Measurements from ENCODE around the gene SLC38A11.

Gene SLC38A11

DNA sequence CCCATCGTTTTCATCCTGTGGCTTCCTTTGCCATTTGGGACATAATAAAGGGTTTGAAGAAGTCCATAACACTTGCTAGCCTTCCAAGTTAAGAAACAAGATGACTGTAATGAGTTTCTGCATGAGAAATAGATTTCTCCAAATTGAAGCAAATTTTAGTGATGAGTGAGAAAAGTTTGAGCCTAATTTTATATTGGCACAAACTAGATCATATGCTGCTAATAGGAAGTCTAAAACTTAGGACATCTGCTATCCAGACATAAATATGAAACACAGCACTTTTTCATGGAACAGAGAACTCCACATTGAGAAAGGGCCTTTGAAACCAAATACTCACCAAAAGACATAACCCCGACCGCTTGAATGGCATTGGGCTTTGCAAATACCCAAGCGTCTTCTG, 39.8 kb downstream of the SLC38A11 start:
- ChIA-PET POLR2A (no interaction called here), CTCF (interaction anchor here (0.6 to 1.6 kb wide), 5 partner anchors 14 to 177 kb away, joined by 3 to 10 read pairs (median 4); partner anchors contain the start of gene COBLL1)
- Histone ChIP-seq H3K4me3 (ENCODE audit: low read depth, low read length) (no peak overlapping the region), H3K9me3 (ENCODE audit: control insufficient read depth, insufficient read depth, low read depth, low read length) (no peaks in the 10 kb centered on the region), H3K4me1 (ENCODE audit: control insufficient read depth, insufficient read depth, low read length) (peaks cover 4% of the 10 kb centered on the region; the same call in 1 of the 2 replicates), H3K36me3 (ENCODE audit: control insufficient read depth in 2 of 2, insufficient read depth in 1 of 2, low read length in 2 of 2) (no peaks in the 10 kb centered on the region), H3K27ac (ENCODE audit: extremely low read depth, low read depth, low read length) (no peak overlapping the region)
- TF ChIP-seq MEIS1 (CRISPR knock-in tag; IDR thresholded peaks at IDR 0.05; ENCODE audit: borderline replicate concordance) (no peak), ZNF664 (tag by site-specific recombination; IDR thresholded peaks at IDR 0.05) (no peak), ZNF16 (tag by site-specific recombination; IDR thresholded peaks at IDR 0.05; ENCODE audit: low read depth) (no peak), ZNF114 (tag by site-specific recombination; IDR thresholded peaks at IDR 0.05) (no peak), ZNF530 (tag by site-specific recombination; IDR thresholded peaks at IDR 0.05; ENCODE audit: low read depth) (no peak), ZNF660 (tag by site-specific recombination; IDR thresholded peaks at IDR 0.05) (no peak), ZNF132 (tag by site-specific recombination; IDR thresholded peaks at IDR 0.05; ENCODE audit: borderline replicate concordance) (no peak), ZNF146 (tag by site-specific recombination; IDR thresholded peaks at IDR 0.05) (no peak)
- TF ChIP-seq, protein P1, sequence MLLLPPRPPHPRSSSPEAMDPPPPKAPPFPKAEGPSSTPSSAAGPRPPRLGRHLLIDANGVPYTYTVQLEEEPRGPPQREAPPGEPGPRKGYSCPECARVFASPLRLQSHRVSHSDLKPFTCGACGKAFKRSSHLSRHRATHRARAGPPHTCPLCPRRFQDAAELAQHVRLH (tag by site-specific recombination; IDR thresholded peaks at IDR 0.05) = no peak
- TF ChIP-seq, protein P2, sequence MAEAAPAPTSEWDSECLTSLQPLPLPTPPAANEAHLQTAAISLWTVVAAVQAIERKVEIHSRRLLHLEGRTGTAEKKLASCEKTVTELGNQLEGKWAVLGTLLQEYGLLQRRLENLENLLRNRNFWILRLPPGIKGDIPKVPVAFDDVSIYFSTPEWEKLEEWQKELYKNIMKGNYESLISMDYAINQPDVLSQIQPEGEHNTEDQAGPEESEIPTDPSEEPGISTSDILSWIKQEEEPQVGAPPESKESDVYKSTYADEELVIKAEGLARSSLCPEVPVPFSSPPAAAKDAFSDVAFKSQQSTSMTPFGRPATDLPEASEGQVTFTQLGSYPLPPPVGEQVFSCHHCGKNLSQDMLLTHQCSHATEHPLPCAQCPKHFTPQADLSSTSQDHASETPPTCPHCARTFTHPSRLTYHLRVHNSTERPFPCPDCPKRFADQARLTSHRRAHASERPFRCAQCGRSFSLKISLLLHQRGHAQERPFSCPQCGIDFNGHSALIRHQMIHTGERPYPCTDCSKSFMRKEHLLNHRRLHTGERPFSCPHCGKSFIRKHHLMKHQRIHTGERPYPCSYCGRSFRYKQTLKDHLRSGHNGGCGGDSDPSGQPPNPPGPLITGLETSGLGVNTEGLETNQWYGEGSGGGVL (tag by site-specific recombination; IDR thresholded peaks at IDR 0.05) = no peak
- TF ChIP-seq, protein P3, sequence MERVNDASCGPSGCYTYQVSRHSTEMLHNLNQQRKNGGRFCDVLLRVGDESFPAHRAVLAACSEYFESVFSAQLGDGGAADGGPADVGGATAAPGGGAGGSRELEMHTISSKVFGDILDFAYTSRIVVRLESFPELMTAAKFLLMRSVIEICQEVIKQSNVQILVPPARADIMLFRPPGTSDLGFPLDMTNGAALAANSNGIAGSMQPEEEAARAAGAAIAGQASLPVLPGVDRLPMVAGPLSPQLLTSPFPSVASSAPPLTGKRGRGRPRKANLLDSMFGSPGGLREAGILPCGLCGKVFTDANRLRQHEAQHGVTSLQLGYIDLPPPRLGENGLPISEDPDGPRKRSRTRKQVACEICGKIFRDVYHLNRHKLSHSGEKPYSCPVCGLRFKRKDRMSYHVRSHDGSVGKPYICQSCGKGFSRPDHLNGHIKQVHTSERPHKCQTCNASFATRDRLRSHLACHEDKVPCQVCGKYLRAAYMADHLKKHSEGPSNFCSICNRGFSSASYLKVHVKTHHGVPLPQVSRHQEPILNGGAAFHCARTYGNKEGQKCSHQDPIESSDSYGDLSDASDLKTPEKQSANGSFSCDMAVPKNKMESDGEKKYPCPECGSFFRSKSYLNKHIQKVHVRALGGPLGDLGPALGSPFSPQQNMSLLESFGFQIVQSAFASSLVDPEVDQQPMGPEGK (tag by site-specific recombination; IDR thresholded peaks at IDR 0.05) = no peak
- TF ChIP-seq, protein P4, sequence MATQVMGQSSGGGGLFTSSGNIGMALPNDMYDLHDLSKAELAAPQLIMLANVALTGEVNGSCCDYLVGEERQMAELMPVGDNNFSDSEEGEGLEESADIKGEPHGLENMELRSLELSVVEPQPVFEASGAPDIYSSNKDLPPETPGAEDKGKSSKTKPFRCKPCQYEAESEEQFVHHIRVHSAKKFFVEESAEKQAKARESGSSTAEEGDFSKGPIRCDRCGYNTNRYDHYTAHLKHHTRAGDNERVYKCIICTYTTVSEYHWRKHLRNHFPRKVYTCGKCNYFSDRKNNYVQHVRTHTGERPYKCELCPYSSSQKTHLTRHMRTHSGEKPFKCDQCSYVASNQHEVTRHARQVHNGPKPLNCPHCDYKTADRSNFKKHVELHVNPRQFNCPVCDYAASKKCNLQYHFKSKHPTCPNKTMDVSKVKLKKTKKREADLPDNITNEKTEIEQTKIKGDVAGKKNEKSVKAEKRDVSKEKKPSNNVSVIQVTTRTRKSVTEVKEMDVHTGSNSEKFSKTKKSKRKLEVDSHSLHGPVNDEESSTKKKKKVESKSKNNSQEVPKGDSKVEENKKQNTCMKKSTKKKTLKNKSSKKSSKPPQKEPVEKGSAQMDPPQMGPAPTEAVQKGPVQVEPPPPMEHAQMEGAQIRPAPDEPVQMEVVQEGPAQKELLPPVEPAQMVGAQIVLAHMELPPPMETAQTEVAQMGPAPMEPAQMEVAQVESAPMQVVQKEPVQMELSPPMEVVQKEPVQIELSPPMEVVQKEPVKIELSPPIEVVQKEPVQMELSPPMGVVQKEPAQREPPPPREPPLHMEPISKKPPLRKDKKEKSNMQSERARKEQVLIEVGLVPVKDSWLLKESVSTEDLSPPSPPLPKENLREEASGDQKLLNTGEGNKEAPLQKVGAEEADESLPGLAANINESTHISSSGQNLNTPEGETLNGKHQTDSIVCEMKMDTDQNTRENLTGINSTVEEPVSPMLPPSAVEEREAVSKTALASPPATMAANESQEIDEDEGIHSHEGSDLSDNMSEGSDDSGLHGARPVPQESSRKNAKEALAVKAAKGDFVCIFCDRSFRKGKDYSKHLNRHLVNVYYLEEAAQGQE (tag by site-specific recombination; IDR thresholded peaks at IDR 0.05) = no peak
- TF ChIP-seq, protein P5, sequence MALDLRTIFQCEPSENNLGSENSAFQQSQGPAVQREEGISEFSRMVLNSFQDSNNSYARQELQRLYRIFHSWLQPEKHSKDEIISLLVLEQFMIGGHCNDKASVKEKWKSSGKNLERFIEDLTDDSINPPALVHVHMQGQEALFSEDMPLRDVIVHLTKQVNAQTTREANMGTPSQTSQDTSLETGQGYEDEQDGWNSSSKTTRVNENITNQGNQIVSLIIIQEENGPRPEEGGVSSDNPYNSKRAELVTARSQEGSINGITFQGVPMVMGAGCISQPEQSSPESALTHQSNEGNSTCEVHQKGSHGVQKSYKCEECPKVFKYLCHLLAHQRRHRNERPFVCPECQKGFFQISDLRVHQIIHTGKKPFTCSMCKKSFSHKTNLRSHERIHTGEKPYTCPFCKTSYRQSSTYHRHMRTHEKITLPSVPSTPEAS (tag by site-specific recombination; IDR thresholded peaks at IDR 0.05) = no peak

DNA sequence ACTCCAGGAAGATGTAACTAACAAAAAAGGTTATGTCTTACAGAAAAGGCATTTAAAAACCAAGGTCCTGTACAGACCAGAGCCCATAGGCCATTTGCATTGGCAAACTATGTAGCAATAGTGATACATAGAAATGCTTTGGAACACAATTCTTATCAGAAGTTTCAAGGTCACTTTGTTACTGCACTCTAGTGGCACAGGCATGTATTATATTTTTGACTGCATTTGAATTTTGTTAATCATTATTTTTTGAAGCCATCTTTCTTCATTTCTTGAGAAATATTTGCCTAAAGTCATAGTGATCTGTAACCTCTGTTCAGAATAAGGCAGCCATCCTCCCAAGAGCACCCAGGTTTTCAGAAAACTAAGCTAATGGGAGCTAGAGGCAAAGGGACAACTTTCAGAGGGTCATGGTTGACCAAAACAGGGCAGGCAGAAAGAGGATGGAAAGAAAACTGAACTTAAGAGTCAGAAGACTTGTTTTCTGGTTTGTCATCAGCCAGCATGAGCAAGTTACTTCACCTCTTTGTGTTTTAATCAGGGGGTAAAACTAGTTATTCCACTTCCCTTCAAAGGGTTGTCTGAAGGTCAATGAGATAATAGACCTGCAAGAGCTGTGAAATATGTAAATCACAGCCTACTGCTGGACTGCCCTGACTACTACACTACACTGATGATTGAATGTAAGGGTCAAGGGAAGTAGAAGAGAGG, 41.5 kb downstream of the SLC38A11 start:
- Histone ChIP-seq H3K9me3 (ENCODE audit: control insufficient read depth, insufficient read depth, low read depth, low read length) (no peaks in the 10 kb centered on the region), H3K4me3 (ENCODE audit: low read depth, low read length) (no peak overlapping the region), H3K36me3 (ENCODE audit: control insufficient read depth in 2 of 2, insufficient read depth in 1 of 2, low read length in 2 of 2) (no peaks in the 10 kb centered on the region), H3K27ac (ENCODE audit: extremely low read depth, low read depth, low read length) (no peak overlapping the region), H3K4me1 (ENCODE audit: control insufficient read depth, insufficient read depth, low read length) (peaks cover 15% of the 10 kb centered on the region)
- TF ChIP-seq GLIS1 (tag by site-specific recombination; IDR thresholded peaks at IDR 0.05) (no peak), ZNF654 (tag by site-specific recombination; IDR thresholded peaks at IDR 0.05; ENCODE audit: low read depth) (peak; percentile 43)
- TF ChIP-seq, protein P6, sequence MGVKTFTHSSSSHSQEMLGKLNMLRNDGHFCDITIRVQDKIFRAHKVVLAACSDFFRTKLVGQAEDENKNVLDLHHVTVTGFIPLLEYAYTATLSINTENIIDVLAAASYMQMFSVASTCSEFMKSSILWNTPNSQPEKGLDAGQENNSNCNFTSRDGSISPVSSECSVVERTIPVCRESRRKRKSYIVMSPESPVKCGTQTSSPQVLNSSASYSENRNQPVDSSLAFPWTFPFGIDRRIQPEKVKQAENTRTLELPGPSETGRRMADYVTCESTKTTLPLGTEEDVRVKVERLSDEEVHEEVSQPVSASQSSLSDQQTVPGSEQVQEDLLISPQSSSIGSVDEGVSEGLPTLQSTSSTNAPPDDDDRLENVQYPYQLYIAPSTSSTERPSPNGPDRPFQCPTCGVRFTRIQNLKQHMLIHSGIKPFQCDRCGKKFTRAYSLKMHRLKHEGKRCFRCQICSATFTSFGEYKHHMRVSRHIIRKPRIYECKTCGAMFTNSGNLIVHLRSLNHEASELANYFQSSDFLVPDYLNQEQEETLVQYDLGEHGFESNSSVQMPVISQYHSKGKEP (tag by site-specific recombination; IDR thresholded peaks at IDR 0.05) = 0 out of 2 replicates have a peak, but pooled peaks have one; percentile 11
- TF ChIP-seq, protein P7, sequence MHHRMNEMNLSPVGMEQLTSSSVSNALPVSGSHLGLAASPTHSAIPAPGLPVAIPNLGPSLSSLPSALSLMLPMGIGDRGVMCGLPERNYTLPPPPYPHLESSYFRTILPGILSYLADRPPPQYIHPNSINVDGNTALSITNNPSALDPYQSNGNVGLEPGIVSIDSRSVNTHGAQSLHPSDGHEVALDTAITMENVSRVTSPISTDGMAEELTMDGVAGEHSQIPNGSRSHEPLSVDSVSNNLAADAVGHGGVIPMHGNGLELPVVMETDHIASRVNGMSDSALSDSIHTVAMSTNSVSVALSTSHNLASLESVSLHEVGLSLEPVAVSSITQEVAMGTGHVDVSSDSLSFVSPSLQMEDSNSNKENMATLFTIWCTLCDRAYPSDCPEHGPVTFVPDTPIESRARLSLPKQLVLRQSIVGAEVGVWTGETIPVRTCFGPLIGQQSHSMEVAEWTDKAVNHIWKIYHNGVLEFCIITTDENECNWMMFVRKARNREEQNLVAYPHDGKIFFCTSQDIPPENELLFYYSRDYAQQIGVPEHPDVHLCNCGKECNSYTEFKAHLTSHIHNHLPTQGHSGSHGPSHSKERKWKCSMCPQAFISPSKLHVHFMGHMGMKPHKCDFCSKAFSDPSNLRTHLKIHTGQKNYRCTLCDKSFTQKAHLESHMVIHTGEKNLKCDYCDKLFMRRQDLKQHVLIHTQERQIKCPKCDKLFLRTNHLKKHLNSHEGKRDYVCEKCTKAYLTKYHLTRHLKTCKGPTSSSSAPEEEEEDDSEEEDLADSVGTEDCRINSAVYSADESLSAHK (tag by site-specific recombination; IDR thresholded peaks at IDR 0.05) = peak; percentile 54; the same call in 1 of the 2 replicates
- ChIA-PET CTCF (interaction anchor here (0.6 to 2.1 kb wide), 22 partner anchors 8 to 307 kb away, joined by 3 to 21 read pairs (median 4); partner anchors contain the start of gene COBLL1), POLR2A (no interaction called here)
